Measurements from ENCODE around the gene METTL8. TPM values are rescaled to one million over a fixed set of nuclear protein-coding genes. Genes with fewer than 3 reads are reported as not detected.

The METTL8 gene
- polyA plus RNA-seq, 1 of the 3 experiments (the other 2 are of a cell fraction), result 5.1 TPM

GRCh38 chr2:171293661-171294060 is 140.1 kb downstream of the METTL8 start:
- 75% methylated on average over 5 of the region's 5 CpGs for WGBS (ENCODE audit: low lambda C conversion rate)
- Histone ChIP-seq H3K4me1 (ENCODE audit: control insufficient read depth in 1 of 2, insufficient read depth in 2 of 2, low read depth in 1 of 2, low read length in 1 of 2) (no peaks in the 10 kb centered on the region), H3K27me3 (ENCODE audit: insufficient read depth) (no peaks in the 10 kb centered on the region), H3K36me3 (replicated peaks in 1 of 2; ENCODE audit: control insufficient read depth in 1 of 2, insufficient read depth in 2 of 2, low read length in 1 of 2) (no peaks in the 10 kb centered on the region), H2AFZ (ENCODE audit: low read depth) (no peak overlapping the region), H3K4me3 (ENCODE audit: low read depth in 2 of 2, low read length in 1 of 2) (no peak overlapping the region), H4K20me1 (ENCODE audit: insufficient read depth) (no peaks in the 10 kb centered on the region), H3K79me2 (ENCODE audit: insufficient read depth) (no peaks in the 10 kb centered on the region), H3K4me2 (no peak overlapping the region), H3K9ac (no peak overlapping the region), H3K9me3 (no peaks in the 10 kb centered on the region), H3K9me2 (no peaks in the 10 kb centered on the region), H3F3A (replicated peaks; ENCODE audit: insufficient read depth) (no peaks in the 10 kb centered on the region), H3K27ac (ENCODE audit: low read depth in 2 of 2, low read length in 1 of 2) (no peak overlapping the region)
- ChIA-PET POLR2A (no interaction called here), CTCF (no interaction called here)
- TF ChIP-seq SMC3 (IDR thresholded peaks at IDR 0.05; ENCODE audit: low read depth, low read length) (no peak), FOXJ3 (CRISPR knock-in tag; IDR thresholded peaks at IDR 0.05) (no peak), RCOR1 (IDR thresholded peaks at IDR 0.05; ENCODE audit: low read length) (no peak), POLR2AphosphoS5 (IDR thresholded peaks at IDR 0.05; ENCODE audit: low read depth, low read length) (no peak), TAF1 (IDR thresholded peaks at IDR 0.05; ENCODE audit: borderline replicate concordance, low read depth, low read length) (no peak), MXI1 (IDR thresholded peaks at IDR 0.05; ENCODE audit: low read depth, low read length) (no peak), PBX3 (IDR thresholded peaks at IDR 0.05) (no peak), SIN3A (IDR thresholded peaks at IDR 0.05; ENCODE audit: borderline replicate concordance, low read depth, low read length) (no peak), NFIC (IDR thresholded peaks at IDR 0.05; ENCODE audit: borderline replicate concordance) (no peak), RXRA (IDR thresholded peaks at IDR 0.05; ENCODE audit: borderline replicate concordance, low read depth) (no peak)
- TF ChIP-seq, protein P1, sequence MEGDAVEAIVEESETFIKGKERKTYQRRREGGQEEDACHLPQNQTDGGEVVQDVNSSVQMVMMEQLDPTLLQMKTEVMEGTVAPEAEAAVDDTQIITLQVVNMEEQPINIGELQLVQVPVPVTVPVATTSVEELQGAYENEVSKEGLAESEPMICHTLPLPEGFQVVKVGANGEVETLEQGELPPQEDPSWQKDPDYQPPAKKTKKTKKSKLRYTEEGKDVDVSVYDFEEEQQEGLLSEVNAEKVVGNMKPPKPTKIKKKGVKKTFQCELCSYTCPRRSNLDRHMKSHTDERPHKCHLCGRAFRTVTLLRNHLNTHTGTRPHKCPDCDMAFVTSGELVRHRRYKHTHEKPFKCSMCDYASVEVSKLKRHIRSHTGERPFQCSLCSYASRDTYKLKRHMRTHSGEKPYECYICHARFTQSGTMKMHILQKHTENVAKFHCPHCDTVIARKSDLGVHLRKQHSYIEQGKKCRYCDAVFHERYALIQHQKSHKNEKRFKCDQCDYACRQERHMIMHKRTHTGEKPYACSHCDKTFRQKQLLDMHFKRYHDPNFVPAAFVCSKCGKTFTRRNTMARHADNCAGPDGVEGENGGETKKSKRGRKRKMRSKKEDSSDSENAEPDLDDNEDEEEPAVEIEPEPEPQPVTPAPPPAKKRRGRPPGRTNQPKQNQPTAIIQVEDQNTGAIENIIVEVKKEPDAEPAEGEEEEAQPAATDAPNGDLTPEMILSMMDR (IDR thresholded peaks at IDR 0.05), result no peak
- DNase-seq, result no peak

DNA sequence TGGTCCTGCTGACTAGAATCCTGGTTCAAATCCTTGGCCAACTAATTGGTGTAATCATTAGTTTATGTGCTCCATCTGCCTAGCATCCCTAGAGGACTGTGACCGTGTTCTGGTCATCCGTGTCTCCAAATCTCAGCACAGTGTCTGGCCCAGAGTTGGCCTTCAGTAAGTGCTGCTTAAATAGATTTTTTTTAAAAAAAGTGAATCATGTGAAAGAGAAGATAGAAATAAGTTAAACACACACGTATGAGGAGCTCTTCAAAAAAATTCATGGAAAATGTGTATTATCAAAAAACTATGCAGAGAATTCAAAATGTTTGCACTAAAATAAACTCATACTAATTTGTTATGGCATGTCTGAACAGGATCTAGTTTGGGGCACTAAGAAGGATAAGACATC is 143.8 kb downstream of the METTL8 start:
- CTCF ChIA-PET, result no interaction called here
- Histone ChIP-seq H3K4me1 (ENCODE audit: control insufficient read depth in 1 of 2, insufficient read depth in 2 of 2, low read depth in 1 of 2, low read length in 1 of 2) (peaks cover 0 to 12% of the 10 kb centered on the region in 2 experiments; a peak in 2 of 4 replicates), H4K20me1 (ENCODE audit: insufficient read depth) (no peaks in the 10 kb centered on the region), H3K4me3 (ENCODE audit: low read depth in 2 of 2, low read length in 1 of 2) (no peak overlapping the region), H3K9ac (no peak overlapping the region), H3K79me2 (ENCODE audit: insufficient read depth) (no peaks in the 10 kb centered on the region), H3K27me3 (ENCODE audit: insufficient read depth) (no peaks in the 10 kb centered on the region), H3K36me3 (replicated peaks in 1 of 2; ENCODE audit: control insufficient read depth in 1 of 2, insufficient read depth in 2 of 2, low read length in 1 of 2) (no peaks in the 10 kb centered on the region), H3F3A (replicated peaks; ENCODE audit: insufficient read depth) (no peaks in the 10 kb centered on the region), H2AFZ (ENCODE audit: low read depth) (no peak overlapping the region; the same call in 1 of the 2 replicates), H3K4me2 (no peak overlapping the region), H3K9me2 (no peaks in the 10 kb centered on the region), H3K9me3 (no peaks in the 10 kb centered on the region), H3K27ac (ENCODE audit: low read depth in 2 of 2, low read length in 1 of 2) (peak overlapping the region in 1 of 2 experiments; percentile 25; a peak in 1 of 4 replicates)
- no peak for DNase-seq
- 74% methylated on average over 3 of the region's 3 CpGs for WGBS (ENCODE audit: low lambda C conversion rate)
- POLR2A ChIA-PET, result no interaction called here
- TF ChIP-seq PBX3 (IDR thresholded peaks at IDR 0.05) (0 out of 2 replicates have a peak, but pooled peaks have one; percentile 6), FOSL2 (IDR thresholded peaks at IDR 0.05; ENCODE audit: borderline replicate concordance, low read depth) (no peak)
- TF ChIP-seq, protein P1 (IDR thresholded peaks at IDR 0.05), result no peak
